Stimulated activated naive B cell treated with anti-CD40 and anti-IgM and Interleukin-4, amounts not matched to agents 10 μg/mL and 1 μg/mL and 100 μg/mL, for 72 hours (primary cell): ENCODE data around the gene THEMIS.
"Not testable (repeated sequence)": the region's sequence is repeated elsewhere in the genome, so short reads cannot be mapped to it uniquely, and the experiment has no call there.

Source experiments
- ATAC-seq, 2 donors: fragments of 150-1000 bp; cut with Tn5 transposase; replicated peaks; 2 replicates each; pipeline ENCODE4 v1.10.0; 2021; ENCODE audit warnings: moderate library complexity in 1 of 2
- DNase-seq: peaks from one replicate; pipeline ENCODE4 v3.0.0; 2021
- H3K27ac Mint-ChIP-seq: one replicate; pipeline ENCODE4 v1.8.0; 2022; ENCODE audit warnings: mild to moderate bottlenecking, mixed read lengths
- H3K27me3 Mint-ChIP-seq, 2 donors: one replicate each; pipeline ENCODE4 v1.8.0; 2022; ENCODE audit warnings: mixed read lengths in 2 of 2
- H3K36me3 Mint-ChIP-seq, 2 donors: one replicate each; pipeline ENCODE4 v1.8.0; 2022; ENCODE audit warnings: mixed read lengths in 2 of 2, mild to moderate bottlenecking in 1 of 2
- H3K4me1 Mint-ChIP-seq, 2 donors: one replicate each; pipeline ENCODE4 v1.8.0; 2022; ENCODE audit warnings: mixed read lengths in 2 of 2, mild to moderate bottlenecking in 1 of 2
- H3K4me3 Mint-ChIP-seq, 2 donors: one replicate each; pipeline ENCODE4 v1.8.0; 2022; ENCODE audit warnings: mild to moderate bottlenecking in 2 of 2, mixed read lengths in 2 of 2, moderate library complexity in 1 of 2
- H3K9me3 Mint-ChIP-seq, 2 donors: one replicate each; pipeline ENCODE4 v1.8.0; 2022; ENCODE audit warnings: mixed read lengths in 2 of 2, mild to moderate bottlenecking in 1 of 2

Gene THEMIS

GRCh38 chr6:127891731-127892326, 9.0 kb downstream of the THEMIS start:
- no peak overlapping the region for H3K27ac Mint-ChIP-seq

GRCh38 chr6:127886603-127887002, 14.3 kb downstream of the THEMIS start:
- peaks cover 0 to under 1% of the 10 kb centered on the region in 2 donors for H3K9me3 Mint-ChIP-seq
- no peaks in the 10 kb centered on the region for H3K4me1 Mint-ChIP-seq

More at GRCh38 chr6:127891731-127892326, 9.0 kb downstream of the THEMIS start:
- H3K27me3 Mint-ChIP-seq, result no peaks in the 10 kb centered on the region
- ATAC-seq (no peak), DNase-seq (no peak)
- H3K4me3 Mint-ChIP-seq, result no peak overlapping the region
- H3K9me3 Mint-ChIP-seq, result peaks cover 0 to 3% of the 10 kb centered on the region in 2 donors
- H3K36me3 Mint-ChIP-seq, result no peaks in the 10 kb centered on the region
- no peaks in the 10 kb centered on the region for H3K4me1 Mint-ChIP-seq

GRCh38 chr6:127884134-127884533, 16.7 kb downstream of the THEMIS start:
- no peaks in the 10 kb centered on the region for H3K36me3 Mint-ChIP-seq
- peaks cover 0 to 8% of the 10 kb centered on the region in 2 donors for H3K4me1 Mint-ChIP-seq
- no peak overlapping the region for H3K27ac Mint-ChIP-seq
- ATAC-seq, result no peak
- H3K4me3 Mint-ChIP-seq, result no peak overlapping the region
- H3K9me3 Mint-ChIP-seq, result no peaks in the 10 kb centered on the region
- H3K27me3 Mint-ChIP-seq, result peaks cover 0 to 4% of the 10 kb centered on the region in 2 donors
- no peak for DNase-seq

More at GRCh38 chr6:127886603-127887002, 14.3 kb downstream of the THEMIS start:
- H3K36me3 Mint-ChIP-seq, result no peaks in the 10 kb centered on the region
- ATAC-seq (no peak), DNase-seq (no peak)
- peaks cover 0 to 4% of the 10 kb centered on the region in 2 donors for H3K27me3 Mint-ChIP-seq
- H3K27ac Mint-ChIP-seq, result no peak overlapping the region
- H3K4me3 Mint-ChIP-seq, result no peak overlapping the region

- DNase-seq, ATAC-seq, H3K4me1 Mint-ChIP-seq, H3K4me3 Mint-ChIP-seq, H3K27ac Mint-ChIP-seq, H3K9me3 Mint-ChIP-seq, H3K36me3 Mint-ChIP-seq, H3K27me3 Mint-ChIP-seq: not testable (repeated sequence)
Measured at GRCh38 chr6:127881949-127882348, 18.9 kb downstream of the THEMIS start.

DNA sequence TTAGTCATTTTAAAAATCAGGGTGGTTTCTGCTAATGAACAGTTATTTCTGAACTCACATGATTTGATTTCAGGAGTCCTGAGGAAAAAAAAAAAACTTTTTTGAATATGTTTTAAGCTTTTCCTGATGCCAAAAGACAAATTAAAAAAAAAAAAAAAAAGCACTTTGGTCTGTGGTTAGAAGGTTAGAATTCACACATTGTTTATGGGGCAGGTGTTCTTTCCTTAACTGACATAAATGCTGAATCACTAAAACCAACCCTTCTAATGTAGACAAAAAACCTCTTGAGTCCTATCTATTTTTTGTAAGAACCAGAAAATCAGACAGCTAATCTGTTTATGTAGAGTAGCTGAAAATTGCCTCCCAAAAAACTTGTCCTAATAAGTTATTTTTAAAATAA, 20.4 kb downstream of the THEMIS start:
- Mint-ChIP-seq H3K4me3 (no peak overlapping the region), H3K4me1 (peaks cover 0 to 8% of the 10 kb centered on the region in 2 donors), H3K27me3 (no peaks in the 10 kb centered on the region), H3K36me3 (no peaks in the 10 kb centered on the region), H3K27ac (no peak overlapping the region), H3K9me3 (no peaks in the 10 kb centered on the region)
- ATAC-seq, result no peak
- DNase-seq, result no peak

- Mint-ChIP-seq H3K27me3 (no peaks in the 10 kb centered on the region), H3K36me3 (no peaks in the 10 kb centered on the region), H3K9me3 (no peaks in the 10 kb centered on the region), H3K4me1 (peaks cover 0 to 8% of the 10 kb centered on the region in 2 donors), H3K4me3 (peak overlapping the region in 1 of 2 donors; percentile 54), H3K27ac (no peak overlapping the region)
- ATAC-seq (no peak), DNase-seq (no peak)
Measured at GRCh38 chr6:127879685-127880084, 21.2 kb downstream of the THEMIS start.

GRCh38 chr6:127878115-127878514, 22.7 kb downstream of the THEMIS start:
- no peak overlapping the region for H3K4me3 Mint-ChIP-seq
- H3K9me3 Mint-ChIP-seq, result peaks cover 0 to 3% of the 10 kb centered on the region in 2 donors
- no peaks in the 10 kb centered on the region for H3K36me3 Mint-ChIP-seq
- H3K27me3 Mint-ChIP-seq, result no peaks in the 10 kb centered on the region
- DNase-seq (no peak), ATAC-seq (no peak)
- H3K4me1 Mint-ChIP-seq, result peaks cover 0 to 8% of the 10 kb centered on the region in 2 donors
- no peak overlapping the region for H3K27ac Mint-ChIP-seq

DNA sequence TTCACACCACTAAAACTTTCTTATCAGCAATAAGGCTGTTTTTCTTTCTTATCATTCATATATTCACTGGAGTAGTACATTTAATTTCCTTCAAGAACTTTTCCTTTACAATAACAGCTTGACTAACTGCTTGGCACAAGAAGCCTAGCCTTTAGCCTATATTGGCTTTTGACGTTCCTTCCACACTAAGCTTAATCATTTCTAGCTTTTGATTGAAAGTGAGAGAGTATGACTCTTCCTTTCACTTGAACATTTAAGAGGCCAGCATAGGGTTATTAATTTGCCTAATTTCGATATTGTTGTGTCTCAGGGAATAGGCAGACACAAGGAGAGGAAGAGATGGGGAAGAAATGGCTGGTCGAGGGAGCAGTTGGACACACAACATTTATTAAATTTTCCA, 23.6 kb downstream of the THEMIS start:
- ATAC-seq (no peak), DNase-seq (no peak)
- Mint-ChIP-seq H3K27me3 (no peaks in the 10 kb centered on the region), H3K9me3 (peaks cover 0 to 5% of the 10 kb centered on the region in 2 donors), H3K4me3 (no peak overlapping the region), H3K4me1 (peaks cover 0 to 8% of the 10 kb centered on the region in 2 donors), H3K36me3 (no peaks in the 10 kb centered on the region), H3K27ac (no peak overlapping the region)

DNA sequence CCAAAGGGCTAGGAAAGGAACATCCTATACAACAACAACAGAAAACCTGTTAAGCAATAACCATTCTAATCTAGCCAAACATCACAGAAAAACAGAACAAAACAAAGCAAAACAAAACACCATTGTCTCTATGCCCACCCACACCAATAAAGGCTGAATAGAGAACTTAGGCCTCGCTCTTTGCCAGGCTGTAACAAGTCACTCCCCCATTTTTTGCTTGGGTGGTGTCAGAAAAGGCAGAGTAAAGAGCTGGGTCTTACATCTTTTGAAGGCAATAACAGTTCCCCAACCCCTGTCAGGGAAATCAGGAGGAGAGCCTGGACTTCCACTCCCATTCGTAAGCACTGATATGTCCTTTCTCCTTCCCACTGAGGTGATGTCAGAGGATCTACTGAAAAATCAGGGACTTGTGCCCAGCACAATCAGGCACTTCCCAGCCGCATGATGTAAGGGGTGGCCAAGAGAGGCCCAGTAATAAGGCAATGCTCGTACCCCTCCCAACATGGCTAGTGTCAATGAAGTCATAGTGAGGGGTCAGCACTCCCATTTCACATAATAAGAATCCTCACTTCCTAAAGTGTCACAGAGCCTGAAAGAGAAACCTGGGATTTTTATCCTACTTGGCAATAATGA, 31.0 kb downstream of the THEMIS start:
- no peak overlapping the region for H3K27ac Mint-ChIP-seq
- H3K36me3 Mint-ChIP-seq, result no peaks in the 10 kb centered on the region
- DNase-seq (no peak), ATAC-seq (no peak)
- no peak overlapping the region for H3K4me3 Mint-ChIP-seq
- no peaks in the 10 kb centered on the region for H3K27me3 Mint-ChIP-seq
- H3K9me3 Mint-ChIP-seq, result peaks cover 0 to 5% of the 10 kb centered on the region in 2 donors
- H3K4me1 Mint-ChIP-seq, result no peaks in the 10 kb centered on the region

- ATAC-seq (no peak), DNase-seq (no peak)
- H3K27ac Mint-ChIP-seq, result no peak overlapping the region
- H3K36me3 Mint-ChIP-seq, result no peaks in the 10 kb centered on the region
- no peaks in the 10 kb centered on the region for H3K4me1 Mint-ChIP-seq
- no peak overlapping the region for H3K4me3 Mint-ChIP-seq
- peaks cover 0 to 5% of the 10 kb centered on the region in 2 donors for H3K9me3 Mint-ChIP-seq
- H3K27me3 Mint-ChIP-seq, result no peaks in the 10 kb centered on the region
Measured at GRCh38 chr6:127869183-127869582, 31.7 kb downstream of the THEMIS start.

DNA sequence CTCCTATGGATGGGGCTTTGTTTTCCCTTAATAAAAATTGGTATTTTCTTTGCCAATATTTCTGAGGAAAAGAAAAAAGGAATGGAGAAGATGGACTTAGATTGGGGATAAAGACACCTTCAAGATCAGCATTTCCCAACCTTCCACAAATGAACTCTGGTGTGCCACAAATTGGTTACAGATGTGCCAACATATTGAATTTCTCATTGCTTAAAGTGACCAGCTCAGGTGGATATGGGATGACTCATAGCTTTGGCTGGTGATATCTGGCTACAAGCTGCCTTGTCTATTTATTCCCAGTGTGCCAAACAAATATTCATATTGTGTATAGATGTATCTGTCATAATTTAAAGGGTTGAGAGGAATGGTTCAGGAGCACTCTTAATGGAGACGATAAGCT, 32.5 kb downstream of the THEMIS start:
- H3K4me3 Mint-ChIP-seq, result no peak overlapping the region
- no peaks in the 10 kb centered on the region for H3K4me1 Mint-ChIP-seq
- no peaks in the 10 kb centered on the region for H3K27me3 Mint-ChIP-seq
- peaks cover 0 to 3% of the 10 kb centered on the region in 2 donors for H3K9me3 Mint-ChIP-seq
- no peak for DNase-seq
- H3K27ac Mint-ChIP-seq, result no peak overlapping the region
- no peaks in the 10 kb centered on the region for H3K36me3 Mint-ChIP-seq
- no peak for ATAC-seq

DNA sequence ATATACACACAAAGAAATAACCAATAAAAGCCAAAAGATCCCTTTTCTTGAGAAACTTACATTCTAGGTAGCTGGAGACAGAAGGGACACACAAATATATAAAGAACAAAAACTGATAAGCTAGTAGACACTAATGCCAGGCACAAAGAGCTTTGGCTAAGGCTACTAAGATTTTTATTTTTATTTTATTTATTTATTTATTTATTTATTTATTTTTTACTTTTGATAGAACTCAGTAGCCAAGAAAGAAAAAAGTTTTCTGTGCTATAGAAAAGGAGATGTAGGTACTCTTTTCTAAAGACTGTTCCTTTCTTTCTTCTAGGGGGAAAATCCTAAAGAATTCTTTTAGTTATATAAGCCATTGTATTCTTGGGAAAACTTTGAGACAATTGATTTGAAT, 34.1 kb downstream of the THEMIS start:
- Mint-ChIP-seq H3K4me1 (no peaks in the 10 kb centered on the region), H3K27me3 (no peaks in the 10 kb centered on the region), H3K9me3 (no peaks in the 10 kb centered on the region), H3K36me3 (no peaks in the 10 kb centered on the region), H3K4me3 (no peak overlapping the region), H3K27ac (no peak overlapping the region)
- no peak for ATAC-seq
- no peak for DNase-seq

GRCh38 chr6:127865108-127865507, 35.8 kb downstream of the THEMIS start:
- DNase-seq (no peak), ATAC-seq (no peak)
- Mint-ChIP-seq H3K36me3 (no peaks in the 10 kb centered on the region), H3K27ac (no peak overlapping the region), H3K27me3 (no peaks in the 10 kb centered on the region), H3K9me3 (no peaks in the 10 kb centered on the region), H3K4me3 (no peak overlapping the region), H3K4me1 (no peaks in the 10 kb centered on the region)

- ATAC-seq, result no peak
- Mint-ChIP-seq H3K4me3 (no peak overlapping the region), H3K27me3 (no peaks in the 10 kb centered on the region), H3K36me3 (no peaks in the 10 kb centered on the region), H3K27ac (no peak overlapping the region), H3K9me3 (no peaks in the 10 kb centered on the region), H3K4me1 (no peaks in the 10 kb centered on the region)
- no peak for DNase-seq
Measured at GRCh38 chr6:127864701-127865100, 36.2 kb downstream of the THEMIS start.

DNA sequence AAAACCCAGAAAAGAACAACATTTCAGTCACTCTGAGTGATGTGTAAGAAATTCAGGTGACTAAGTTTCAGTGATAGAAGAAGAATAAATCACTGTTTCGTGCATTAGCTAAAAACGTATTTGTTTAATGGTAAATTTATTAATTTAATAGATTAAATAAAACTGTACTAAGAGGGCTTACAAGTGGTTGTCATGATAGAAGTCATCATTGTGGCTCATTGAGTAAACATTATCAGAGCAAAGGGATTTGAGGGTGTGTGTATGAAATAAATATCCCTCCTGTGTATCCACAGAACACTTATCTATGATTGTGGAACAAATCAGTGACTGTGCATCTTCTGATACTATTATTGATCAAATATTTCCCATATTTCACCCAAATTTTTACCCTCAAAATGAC, 40.1 kb downstream of the THEMIS start:
- H3K36me3 Mint-ChIP-seq, result no peaks in the 10 kb centered on the region
- no peak for ATAC-seq
- H3K27ac Mint-ChIP-seq, result no peak overlapping the region

More for the DNA sequence above, 40.1 kb downstream of the THEMIS start:
- H3K27me3 Mint-ChIP-seq, result no peaks in the 10 kb centered on the region
- H3K9me3 Mint-ChIP-seq, result no peaks in the 10 kb centered on the region
- H3K4me3 Mint-ChIP-seq, result no peak overlapping the region
- DNase-seq, result no peak
- H3K4me1 Mint-ChIP-seq, result no peaks in the 10 kb centered on the region
